ENCODE measurements around the gene COMP. TPM values are rescaled to one million over a fixed set of nuclear protein-coding genes. Genes with fewer than 3 reads are reported as not detected.

COMP gene
- total RNA-seq, 1 experiment from 2014 or later: not detected

DNA sequence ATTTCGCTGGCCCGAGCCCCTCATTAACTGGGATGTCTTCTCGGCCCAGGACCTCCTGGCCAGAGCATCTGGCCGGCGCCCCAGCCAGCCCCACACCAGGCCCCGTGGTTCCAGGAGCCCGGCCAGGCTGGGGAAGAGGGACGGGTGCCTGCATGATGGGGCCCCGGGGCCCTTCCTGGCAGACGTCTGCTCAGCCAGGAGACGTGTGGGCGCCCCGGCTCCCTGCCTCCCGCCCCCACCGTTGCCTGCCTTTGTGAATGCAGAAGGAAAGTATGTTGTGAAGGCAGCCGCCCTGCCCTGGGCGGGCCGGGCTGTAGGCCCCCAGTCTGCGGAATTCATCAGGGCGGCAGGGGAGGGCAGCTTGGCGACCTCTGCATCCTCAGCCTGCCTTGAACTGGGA is 4.4 kb upstream of the COMP start:
- intact Hi-C loops (cut with micrococcal nuclease; ENCODE audit: unreplicated experiment): no loop called here
- no peak for DNase-seq
- Mint-ChIP-seq H3K9me3 (ENCODE audit: low read depth, unreplicated experiment) (no peaks in the 10 kb centered on the region), H3K27ac (ENCODE audit: unreplicated experiment) (no peak overlapping the region), H3K36me3 (ENCODE audit: insufficient read depth, unreplicated experiment) (no peaks in the 10 kb centered on the region), H3K4me3 (ENCODE audit: low read depth, unreplicated experiment) (no peak overlapping the region), H3K4me1 (ENCODE audit: low read depth, unreplicated experiment) (peaks cover 3% of the 10 kb centered on the region), H3K27me3 (ENCODE audit: unreplicated experiment) (peaks cover 36% of the 10 kb centered on the region)
- CTCF ChIA-PET: no interaction called here
- no TSS peak for BruUV-seq (replicated peaks)
- TF ChIP-seq, protein P1, sequence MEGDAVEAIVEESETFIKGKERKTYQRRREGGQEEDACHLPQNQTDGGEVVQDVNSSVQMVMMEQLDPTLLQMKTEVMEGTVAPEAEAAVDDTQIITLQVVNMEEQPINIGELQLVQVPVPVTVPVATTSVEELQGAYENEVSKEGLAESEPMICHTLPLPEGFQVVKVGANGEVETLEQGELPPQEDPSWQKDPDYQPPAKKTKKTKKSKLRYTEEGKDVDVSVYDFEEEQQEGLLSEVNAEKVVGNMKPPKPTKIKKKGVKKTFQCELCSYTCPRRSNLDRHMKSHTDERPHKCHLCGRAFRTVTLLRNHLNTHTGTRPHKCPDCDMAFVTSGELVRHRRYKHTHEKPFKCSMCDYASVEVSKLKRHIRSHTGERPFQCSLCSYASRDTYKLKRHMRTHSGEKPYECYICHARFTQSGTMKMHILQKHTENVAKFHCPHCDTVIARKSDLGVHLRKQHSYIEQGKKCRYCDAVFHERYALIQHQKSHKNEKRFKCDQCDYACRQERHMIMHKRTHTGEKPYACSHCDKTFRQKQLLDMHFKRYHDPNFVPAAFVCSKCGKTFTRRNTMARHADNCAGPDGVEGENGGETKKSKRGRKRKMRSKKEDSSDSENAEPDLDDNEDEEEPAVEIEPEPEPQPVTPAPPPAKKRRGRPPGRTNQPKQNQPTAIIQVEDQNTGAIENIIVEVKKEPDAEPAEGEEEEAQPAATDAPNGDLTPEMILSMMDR (IDR thresholded peaks at IDR 0.05; ENCODE audit: unreplicated experiment): no peak

DNA sequence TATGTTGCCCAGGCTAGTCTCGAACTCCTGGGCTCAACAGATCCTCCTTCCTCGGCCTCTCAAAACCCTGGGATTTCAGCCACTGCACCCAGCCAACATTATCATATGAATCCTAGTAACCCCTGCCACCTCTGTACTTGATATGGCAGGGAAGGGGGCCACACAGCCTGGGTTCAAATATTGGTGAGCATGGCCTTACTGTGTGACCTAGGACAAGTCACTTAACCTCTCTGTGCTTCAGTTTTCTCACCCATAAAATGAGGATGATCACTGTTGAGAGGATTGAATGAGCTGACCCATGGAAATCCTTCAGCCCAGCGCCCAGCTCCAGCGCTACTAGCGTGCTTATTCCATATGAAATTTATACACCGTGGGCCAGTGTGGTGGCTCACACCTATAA is 3.6 kb upstream of the COMP start:
- H3K27ac Mint-ChIP-seq (ENCODE audit: unreplicated experiment): no peak overlapping the region
- peaks cover 45% of the 10 kb centered on the region for H3K27me3 Mint-ChIP-seq (ENCODE audit: unreplicated experiment)
- no TSS peak for BruUV-seq (replicated peaks)
- CTCF ChIA-PET: no interaction called here
- no peak overlapping the region for H3K4me3 Mint-ChIP-seq (ENCODE audit: low read depth, unreplicated experiment)
- DNase-seq: no peak
- intact Hi-C loops (cut with micrococcal nuclease; ENCODE audit: unreplicated experiment): no loop called here
- TF ChIP-seq, protein P1 (IDR thresholded peaks at IDR 0.05; ENCODE audit: unreplicated experiment): no peak
- H3K4me1 Mint-ChIP-seq (ENCODE audit: low read depth, unreplicated experiment): peaks cover 10% of the 10 kb centered on the region
- no peaks in the 10 kb centered on the region for H3K36me3 Mint-ChIP-seq (ENCODE audit: insufficient read depth, unreplicated experiment)
- H3K9me3 Mint-ChIP-seq (ENCODE audit: low read depth, unreplicated experiment): no peaks in the 10 kb centered on the region

DNA sequence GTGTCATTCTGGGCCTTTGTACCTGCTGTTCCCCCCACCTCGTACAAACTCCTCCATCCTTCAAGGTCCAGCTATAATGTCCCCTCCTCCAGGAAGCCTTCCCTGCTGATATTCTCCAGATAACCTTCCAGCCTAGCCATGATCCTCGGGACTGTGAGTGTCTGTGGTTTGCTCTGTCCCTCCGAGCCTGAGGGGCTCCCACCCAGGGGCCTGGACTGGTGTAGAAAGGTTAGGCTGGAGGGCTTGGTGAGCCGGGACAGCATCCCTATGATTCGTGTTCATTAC is 2.9 kb upstream of the COMP start:
- Mint-ChIP-seq H3K4me3 (ENCODE audit: low read depth, unreplicated experiment) (no peak overlapping the region), H3K36me3 (ENCODE audit: insufficient read depth, unreplicated experiment) (no peaks in the 10 kb centered on the region), H3K9me3 (ENCODE audit: low read depth, unreplicated experiment) (no peaks in the 10 kb centered on the region), H3K27ac (ENCODE audit: unreplicated experiment) (no peak overlapping the region), H3K4me1 (ENCODE audit: low read depth, unreplicated experiment) (peaks cover 17% of the 10 kb centered on the region), H3K27me3 (ENCODE audit: unreplicated experiment) (peaks cover 52% of the 10 kb centered on the region)
- DNase-seq: no peak
- CTCF ChIA-PET: no interaction called here
- TF ChIP-seq, protein P1 (IDR thresholded peaks at IDR 0.05; ENCODE audit: unreplicated experiment): no peak
- intact Hi-C loops (cut with micrococcal nuclease; ENCODE audit: unreplicated experiment): no loop called here
- BruUV-seq (replicated peaks): no TSS peak

DNA sequence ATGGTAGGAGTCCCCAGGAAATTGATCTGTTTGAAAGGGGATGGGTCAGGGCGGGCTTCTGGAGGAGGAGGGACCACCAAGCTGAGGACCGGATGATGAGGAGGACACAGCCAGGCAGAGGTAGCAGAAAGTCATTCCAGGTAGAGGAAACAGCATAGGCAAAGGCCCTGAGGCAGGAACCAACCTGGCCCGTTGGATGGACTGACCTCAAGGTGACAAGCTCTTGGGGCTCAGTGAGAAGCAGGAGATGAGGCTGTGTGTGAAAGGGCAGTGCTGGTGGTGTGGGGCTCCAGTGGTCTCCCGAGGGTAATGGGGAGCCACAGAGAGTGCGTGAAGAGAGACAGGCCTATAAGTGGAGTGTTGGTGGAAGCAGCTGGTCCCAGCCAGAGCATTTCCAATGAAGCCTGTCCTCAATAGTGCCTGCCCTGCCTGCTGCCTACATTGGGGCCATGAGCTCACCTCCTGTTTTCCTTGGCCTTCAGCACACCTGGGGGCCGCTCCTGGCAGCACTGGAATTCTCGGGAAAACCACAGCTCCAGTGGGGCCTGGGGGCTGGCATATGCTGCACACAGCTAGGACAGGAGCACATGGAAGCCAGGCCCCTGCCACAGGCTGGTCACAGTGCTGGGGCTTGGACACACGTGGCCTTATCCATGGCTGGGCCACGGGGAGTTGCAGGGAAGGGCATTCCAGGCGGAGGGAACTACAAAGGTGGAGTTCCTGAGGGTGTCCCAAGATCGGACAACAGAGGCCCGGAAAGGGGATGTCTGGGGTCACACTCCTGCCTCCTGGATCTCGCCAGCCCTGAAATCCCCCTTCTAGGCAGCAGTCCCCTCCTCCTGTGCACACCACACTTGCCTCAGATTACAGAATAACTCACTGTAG is 2.3 kb upstream of the COMP start:
- peaks cover 18% of the 10 kb centered on the region for H3K4me1 Mint-ChIP-seq (ENCODE audit: low read depth, unreplicated experiment)
- no peaks in the 10 kb centered on the region for H3K36me3 Mint-ChIP-seq (ENCODE audit: insufficient read depth, unreplicated experiment)
- no TSS peak for BruUV-seq (replicated peaks)
- H3K27me3 Mint-ChIP-seq (ENCODE audit: unreplicated experiment): peaks cover 58% of the 10 kb centered on the region
- DNase-seq: no peak
- CTCF ChIA-PET: no interaction called here
- intact Hi-C loops (cut with micrococcal nuclease; ENCODE audit: unreplicated experiment): no loop called here
- H3K27ac Mint-ChIP-seq (ENCODE audit: unreplicated experiment): no peak overlapping the region
- TF ChIP-seq, protein P1 (IDR thresholded peaks at IDR 0.05; ENCODE audit: unreplicated experiment): no peak
- no peak overlapping the region for H3K4me3 Mint-ChIP-seq (ENCODE audit: low read depth, unreplicated experiment)
- H3K9me3 Mint-ChIP-seq (ENCODE audit: low read depth, unreplicated experiment): no peaks in the 10 kb centered on the region

Data from Calu3 (cell line).